A673 (cell line): ENCODE measurements around the gene TTC3. TPM values are rescaled to one million over a fixed set of nuclear protein-coding genes. Genes with fewer than 3 reads are reported as not detected.

Experiments
- BruUV-seq: library from RNA; stranded (reverse); fragments of 400-500 nt; replicated peaks from 2 replicates; lab custom pipeline; 2021; lab: Mats Ljungman, UMichigan
- CTCF ChIA-PET: fragments of 300-600 bp; sonication (Branson Sonifier 250); formaldehyde crosslinking; loops from one replicate; lab custom pipeline; 2022; ENCODE audit warnings: antibody characterized with exemption; lab: Charles Lee
- POLR2A ChIA-PET: fragments of 300-600 bp; sonication (Branson Sonifier 250); formaldehyde crosslinking; loops from one replicate; lab custom pipeline; 2022; ENCODE audit warnings: antibody characterized with exemption; ENCODE audit not compliant: low non-redundant PET; lab: Charles Lee
- DNase-seq: peaks from one replicate; pipeline ENCODE4 v3.0.0-alpha.2; 2015; ENCODE audit warnings: low spot score
- H3K27ac ChIP-seq: fragments of 200-600 bp; sonication (generic); 2 replicates; pipeline ENCODE4 v1.5.1; 2016; ENCODE audit warnings: mixed run types, low read depth, mild to moderate bottlenecking, mixed read lengths, antibody characterized with exemption, low read length; ENCODE audit not compliant: poor library complexity, severe bottlenecking
- H3K27me3 ChIP-seq: fragments of 200-600 bp; sonication (generic); replicated peaks from 2 replicates; pipeline ENCODE4 v1.6.1; 2017; ENCODE audit warnings: mixed run types, low read depth, mild to moderate bottlenecking, mixed read lengths, antibody characterized with exemption, low read length; ENCODE audit not compliant: insufficient read depth, poor library complexity
- H3K36me3 ChIP-seq: fragments of 200-600 bp; sonication (generic); 2 replicates; pipeline ENCODE4 v1.6.1; 2016; ENCODE audit warnings: mixed run types, mild to moderate bottlenecking, mixed read lengths, antibody characterized with exemption, low read length; ENCODE audit not compliant: insufficient read depth, poor library complexity, severe bottlenecking
- H3K4me1 ChIP-seq: fragments of 200-600 bp; sonication (generic); 2 replicates; pipeline ENCODE4 v1.6.1; 2017; ENCODE audit warnings: mixed run types, mild to moderate bottlenecking, mixed read lengths, antibody characterized with exemption, low read length; ENCODE audit not compliant: insufficient read depth, poor library complexity, severe bottlenecking
- H3K4me3 ChIP-seq: fragments of 200-600 bp; sonication (generic); 2 replicates; pipeline ENCODE4 v1.5.1; 2016; ENCODE audit warnings: low read depth, mixed run types, mild to moderate bottlenecking, mixed read lengths, low read length; ENCODE audit not compliant: poor library complexity, severe bottlenecking
- H3K9me3 ChIP-seq: fragments of 200-600 bp; sonication (generic); 2 replicates; pipeline ENCODE4 v1.6.1; 2016; ENCODE audit warnings: mixed run types, low read depth, mild to moderate bottlenecking, mixed read lengths, antibody characterized with exemption, low read length; ENCODE audit not compliant: poor library complexity, severe bottlenecking
- CTCF ChIP-seq: fragments of 300-800, 200-600 bp; sonication (generic); conservative IDR thresholded peaks from 2 replicates; pipeline ENCODE4 v1.5.1; 2017; ENCODE audit warnings: low read depth, mild to moderate bottlenecking, antibody characterized with exemption, low read length, moderate library complexity, mixed read lengths
- EZH2 ChIP-seq: fragments of 200-600 bp; sonication (generic); IDR thresholded peaks from 2 replicates; pipeline ENCODE4 v1.6.1; 2017; ENCODE audit warnings: borderline replicate concordance, low read depth, mild to moderate bottlenecking, mixed read lengths, antibody characterized with exemption, low read length; ENCODE audit not compliant: poor library complexity, severe bottlenecking
- intact Hi-C: fragments of 100-400 bp; cut with micrococcal nuclease; formaldehyde crosslinking; loops from one replicate; pipeline ENCODE4 v1.10.0; 2022; ENCODE audit not compliant: unreplicated experiment
- total RNA-seq: library from RNA; stranded (reverse); gene quantifications from 2 replicates; pipeline ENCODE4 v1.2.3, GENCODE V29; 2021

TTC3 gene
- total RNA-seq, 1 experiment from 2014 or later, result 137 TPM

GRCh38 chr21:37232274-37233018 lies 159.4 kb downstream of the TTC3 start:
- ChIA-PET CTCF (interaction anchor here (0.6 kb wide), 1 partner anchor 121 kb away, joined by 5 read pairs; no protein-coding TSS in a partner anchor), POLR2A (interaction anchor here (0.6 kb wide), 1 partner anchor 353 kb away, joined by 5 read pairs; no protein-coding TSS in a partner anchor)
- Histone ChIP-seq H3K4me3 (no peak overlapping the region), H3K27me3 (no peaks in the 10 kb centered on the region), H3K36me3 (peaks cover 18% of the 10 kb centered on the region), H3K4me1 (no peaks in the 10 kb centered on the region), H3K27ac (no peak overlapping the region), H3K9me3 (no peaks in the 10 kb centered on the region)
- intact Hi-C loops, result no loop called here
- DNase-seq, result no peak
- no TSS peak for BruUV-seq
- TF ChIP-seq CTCF, result no peak
- TF ChIP-seq EZH2, result no peak

- Histone ChIP-seq H3K27me3 (no peaks in the 10 kb centered on the region), H3K27ac (no peak overlapping the region), H3K4me3 (no peak overlapping the region), H3K4me1 (no peaks in the 10 kb centered on the region), H3K36me3 (peaks cover 19% of the 10 kb centered on the region), H3K9me3 (no peaks in the 10 kb centered on the region)
- ChIA-PET CTCF (no interaction called here), POLR2A (no interaction called here)
- TF ChIP-seq EZH2 (no peak), CTCF (no peak)
- intact Hi-C loops, result no loop called here
- no peak for DNase-seq
- no TSS peak for BruUV-seq
These were observed 160.6 kb downstream of the TTC3 start for GRCh38 chr21:37233551-37234146.

- Histone ChIP-seq H3K9me3 (no peaks in the 10 kb centered on the region), H3K36me3 (peaks cover 8% of the 10 kb centered on the region), H3K27ac (no peak overlapping the region), H3K4me3 (no peak overlapping the region), H3K27me3 (no peaks in the 10 kb centered on the region), H3K4me1 (no peaks in the 10 kb centered on the region)
- no TSS peak for BruUV-seq
- DNase-seq, result no peak
- TF ChIP-seq CTCF, result no peak
- TF ChIP-seq EZH2, result no peak
- intact Hi-C loops, result no loop called here
- POLR2A ChIA-PET, result no interaction called here
- CTCF ChIA-PET, result no interaction called here
These were observed 164.3 kb downstream of the TTC3 start for GRCh38 chr21:37237346-37237745.
